HL-60 (cell line): Measurements from ENCODE around the gene ABCB10.

Source experiments
- CTCF ChIP-seq: IDR thresholded peaks from one replicate; pipeline ENCODE4 v1.5.1; 2011; ENCODE audit warnings: low read length, control low read depth, inconsistent platforms; ENCODE audit not compliant: insufficient read depth
- GABPA ChIP-seq: IDR thresholded peaks from 2 replicates; pipeline ENCODE4 v1.6.1; 2012; ENCODE audit warnings: low read depth
- POLR2AphosphoS5 ChIP-seq: IDR thresholded peaks from 2 replicates; pipeline ENCODE4 v1.6.1; 2012; ENCODE audit warnings: low read depth
- REST ChIP-seq: IDR thresholded peaks from 2 replicates; pipeline ENCODE4 v1.6.1; 2012; ENCODE audit warnings: low read depth; ENCODE audit not compliant: insufficient replicate concordance
- SPI1 ChIP-seq: IDR thresholded peaks from 2 replicates; pipeline ENCODE4 v1.6.1; 2012; ENCODE audit warnings: low read depth, mild to moderate bottlenecking, borderline replicate concordance

GRCh38 chr1:229561141-229561540 lies 2.6 kb upstream of the ABCB10 start:
- TF ChIP-seq CTCF (no peak), SPI1 (no peak), POLR2AphosphoS5 (no peak), REST (no peak), GABPA (no peak)
